ENCODE results near the gene SLC12A1. TPM values are rescaled to one million over a fixed set of nuclear protein-coding genes. Genes with fewer than 3 reads are reported as not detected.

Gene SLC12A1
- total RNA-seq, 1 donor from 2014 or later = not detected

DNA sequence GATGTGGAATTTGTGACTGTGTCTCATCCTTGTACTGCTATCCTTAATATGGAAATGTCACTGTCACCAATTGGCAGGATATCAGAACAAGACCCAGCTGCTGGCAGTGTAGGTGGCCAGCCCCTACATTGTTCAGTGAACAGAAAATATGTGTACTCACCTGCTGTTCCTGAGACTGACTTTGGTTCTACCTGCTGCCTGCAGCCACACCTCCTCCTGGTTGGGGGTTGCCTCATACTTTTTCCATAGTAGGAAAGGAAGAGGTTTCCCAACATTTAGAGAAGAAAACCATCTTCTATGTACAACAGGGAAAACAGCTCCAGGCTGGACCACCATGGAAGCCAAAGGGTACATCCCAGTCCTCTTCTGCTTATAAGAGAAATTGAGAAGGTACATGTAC, 35.9 kb downstream of the SLC12A1 start:
- no peak for DNase-seq (ENCODE audit: extremely low read depth, low read depth, low spot score)

DNA sequence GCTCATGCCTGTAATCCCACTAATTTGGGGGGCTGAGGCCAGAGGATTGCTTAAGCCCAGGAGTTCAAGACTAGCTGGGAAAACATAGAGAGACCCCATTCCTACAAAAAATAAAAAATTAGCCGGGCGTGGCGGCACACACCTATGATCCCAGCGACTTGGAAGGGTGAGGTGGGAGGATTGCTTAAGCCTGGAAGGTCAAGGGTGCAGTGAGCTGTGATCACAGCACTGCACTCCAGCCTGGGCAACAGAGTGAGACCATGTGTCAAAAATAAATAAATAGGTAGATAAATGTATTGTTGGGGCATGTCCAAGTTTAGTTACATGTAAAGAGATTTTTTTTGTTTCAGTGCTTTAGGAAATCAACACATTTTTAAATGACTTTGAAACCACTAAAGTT, 36.4 kb downstream of the SLC12A1 start:
- no peak for DNase-seq (ENCODE audit: extremely low read depth, low read depth, low spot score)

DNA sequence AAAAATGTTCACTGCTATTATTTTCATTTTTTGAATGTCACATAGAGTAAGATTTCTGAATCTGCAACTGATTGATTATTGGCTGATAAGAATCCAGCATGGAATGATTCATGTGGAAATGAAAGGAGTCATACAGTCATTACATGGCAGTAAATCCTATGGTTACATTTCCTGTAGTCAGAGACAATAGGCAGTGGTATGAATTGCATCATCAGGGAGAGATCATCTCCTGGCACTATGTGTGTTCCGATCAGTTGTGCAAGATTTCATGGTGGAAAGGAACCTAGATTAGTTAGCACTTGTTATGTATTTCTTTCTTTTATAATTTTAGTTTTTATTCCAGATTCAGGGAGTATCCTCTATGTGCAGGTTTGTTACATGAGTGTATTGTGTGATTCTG, 38.8 kb downstream of the SLC12A1 start:
- DNase-seq (ENCODE audit: extremely low read depth, low read depth, low spot score) = no peak

DNA sequence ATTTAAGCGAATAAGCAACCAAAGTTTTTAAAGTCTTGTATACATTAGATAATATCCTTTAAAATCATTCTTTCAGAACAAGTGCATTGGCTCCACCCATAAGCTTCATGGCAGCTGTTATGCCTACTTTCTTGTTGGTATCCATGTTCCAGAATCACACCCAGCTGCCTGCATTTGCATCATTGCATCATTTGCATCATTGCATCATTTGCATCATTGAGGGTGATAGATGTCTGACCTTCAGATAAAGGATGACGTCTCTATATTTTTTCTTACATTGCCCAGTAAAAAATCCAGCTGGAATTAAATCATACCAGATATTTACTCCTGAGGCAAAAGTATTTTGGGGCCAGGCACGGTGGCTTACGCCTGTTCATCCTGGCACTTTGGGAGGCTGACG, 42.3 kb downstream of the SLC12A1 start:
- DNase-seq (ENCODE audit: extremely low read depth, low read depth, low spot score) = no peak

DNA sequence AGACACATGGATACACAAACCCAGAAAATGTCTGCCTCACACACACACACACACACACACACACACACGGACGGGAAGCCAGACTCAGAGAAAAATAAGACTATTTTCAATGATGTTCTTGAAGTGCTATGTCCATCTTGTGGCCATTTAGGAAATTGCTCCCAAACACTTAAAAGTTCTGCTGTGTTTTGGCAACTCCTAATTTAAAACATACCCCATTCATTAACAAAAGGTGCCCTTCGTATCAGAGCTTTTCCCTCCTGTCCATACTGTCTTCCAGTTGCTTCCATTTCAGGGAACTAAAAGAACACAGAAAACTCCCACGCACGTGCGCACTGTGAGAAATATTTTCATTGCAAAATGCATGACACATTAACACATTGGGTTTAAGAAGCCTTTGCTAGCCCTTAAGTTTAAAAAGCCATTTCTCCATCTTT, 44.6 kb downstream of the SLC12A1 start:
- DNase-seq (ENCODE audit: extremely low read depth, low read depth, low spot score) = peak; percentile 68

DNA sequence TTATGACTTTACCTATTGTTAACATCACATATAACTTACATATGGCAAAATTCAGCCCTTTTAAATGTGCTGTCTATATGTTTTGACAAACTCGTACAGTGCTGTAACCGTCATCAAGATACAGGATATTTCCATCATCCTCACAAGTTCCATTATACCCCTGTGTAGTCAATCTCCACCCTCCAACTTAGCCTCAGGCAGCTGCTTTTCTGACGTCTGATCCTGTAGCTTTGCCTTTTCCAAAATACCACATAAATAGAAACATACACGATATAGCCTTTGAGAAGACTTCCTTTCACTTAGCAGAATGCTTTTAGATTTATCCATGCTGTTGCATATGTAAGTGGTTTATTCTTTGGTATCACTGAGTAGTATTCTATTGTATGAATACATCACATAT, 47.1 kb downstream of the SLC12A1 start:
- no peak for DNase-seq (ENCODE audit: extremely low read depth, low read depth, low spot score)

DNA sequence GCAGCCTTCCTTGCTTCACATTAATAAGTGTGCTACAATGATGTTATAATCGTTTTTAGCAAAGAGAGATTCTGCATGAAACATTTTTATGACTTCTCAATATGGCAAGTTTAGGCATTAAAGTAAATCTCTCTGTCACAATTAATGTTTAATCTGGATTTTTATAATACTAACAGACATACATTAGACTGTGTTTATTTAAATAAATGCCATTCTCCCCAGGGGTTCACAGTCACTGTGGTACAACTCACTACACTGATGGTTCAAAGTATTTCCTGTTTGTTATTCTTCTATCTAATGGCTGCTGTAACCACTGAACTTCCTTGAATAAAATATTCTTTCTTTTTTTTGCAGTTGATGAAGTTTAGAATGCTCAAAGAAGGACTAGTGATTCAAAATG, 59.0 kb downstream of the SLC12A1 start:
- no peak for DNase-seq (ENCODE audit: extremely low read depth, low read depth, low spot score)

DNA sequence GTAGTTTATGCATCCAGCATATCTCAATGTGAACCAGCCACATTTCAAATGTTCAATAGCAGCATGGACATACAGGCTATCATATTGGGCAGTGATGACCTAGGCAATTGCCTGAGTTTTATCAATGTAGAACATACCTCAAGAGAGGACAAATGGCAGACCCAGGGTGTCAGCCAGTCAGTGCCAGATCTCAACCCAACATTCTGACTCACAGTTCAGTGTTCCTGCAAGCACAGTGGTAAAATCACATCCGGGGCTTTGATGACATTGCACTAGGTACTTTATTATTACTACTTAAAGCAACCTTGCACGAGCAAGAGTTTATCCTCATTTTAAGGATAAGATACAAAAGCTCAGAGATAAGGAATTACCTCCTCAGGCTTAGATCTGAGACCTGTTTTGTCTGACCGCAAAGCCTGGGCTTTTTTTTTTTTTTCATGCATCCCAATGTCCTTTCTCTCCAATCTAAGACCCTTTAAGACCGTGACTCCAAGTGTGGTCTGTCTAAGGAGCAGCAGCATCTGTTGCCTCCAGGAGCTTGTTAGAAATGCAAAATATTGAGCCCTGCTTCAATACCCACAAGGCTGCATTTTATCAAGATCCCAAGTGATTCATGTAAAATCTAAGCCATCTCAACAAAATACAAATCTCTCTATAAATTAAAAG, 60.1 kb downstream of the SLC12A1 start:
- no peak for DNase-seq (ENCODE audit: extremely low read depth, low read depth, low spot score)

DNA sequence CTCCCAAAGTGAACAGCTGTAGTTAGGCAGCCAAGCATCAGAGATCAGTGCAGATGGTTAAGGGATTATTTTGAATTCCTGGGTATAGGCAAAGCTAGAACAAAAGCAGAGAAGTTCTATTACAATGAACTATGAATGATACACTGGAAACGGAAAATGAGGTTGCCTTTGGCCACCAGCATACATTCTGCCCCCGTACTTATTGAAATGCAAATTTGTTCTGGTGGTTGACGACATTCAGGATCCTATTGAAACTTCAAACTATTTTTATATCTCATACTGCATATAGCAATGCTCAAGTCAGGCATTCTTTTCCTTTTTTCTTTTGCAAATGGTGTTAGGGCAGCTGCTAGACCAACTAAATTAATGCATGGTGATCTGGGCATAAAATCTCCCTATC, 61.7 kb downstream of the SLC12A1 start:
- DNase-seq (ENCODE audit: extremely low read depth, low read depth, low spot score) = no peak

DNA sequence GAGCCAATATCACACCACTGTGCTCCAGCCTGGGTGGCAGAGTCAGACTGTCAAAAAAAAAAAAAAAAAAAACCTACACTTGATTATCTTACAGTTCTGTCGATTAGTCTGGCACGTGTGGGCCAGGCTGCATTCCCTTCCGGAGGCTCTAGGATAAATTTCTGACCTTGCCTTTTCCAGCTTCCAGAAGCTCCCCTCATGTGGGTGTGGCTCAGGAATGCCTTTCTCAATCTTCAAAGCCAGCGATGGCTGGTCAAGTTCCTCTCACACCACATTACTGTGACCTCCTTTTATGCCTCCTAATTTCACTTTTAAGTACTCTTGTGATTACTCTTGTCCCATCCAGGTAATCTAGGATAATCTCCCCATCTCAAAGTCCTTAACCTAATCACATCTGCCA, 66.9 kb downstream of the SLC12A1 start:
- no peak for DNase-seq (ENCODE audit: extremely low read depth, low read depth, low spot score)

DNA sequence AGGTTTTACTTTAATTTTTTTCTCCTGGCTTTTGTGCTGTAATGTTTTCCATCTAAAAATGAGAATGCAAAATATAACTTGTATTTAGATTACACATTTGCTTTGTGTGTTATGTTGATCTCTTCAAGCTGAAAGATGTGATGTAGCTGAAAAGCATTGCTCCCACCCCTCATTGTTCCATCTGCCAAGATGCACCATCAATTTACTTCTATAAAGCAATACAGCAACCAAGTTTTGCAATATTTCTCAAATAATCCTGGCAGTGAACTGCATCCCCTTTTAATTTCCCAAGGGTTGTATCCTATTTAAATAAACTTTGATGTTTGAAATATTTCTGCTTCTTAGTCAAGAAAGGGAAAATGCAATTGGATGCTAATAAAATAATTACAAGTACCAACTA, 72.6 kb downstream of the SLC12A1 start:
- DNase-seq (ENCODE audit: extremely low read depth, low read depth, low spot score) = no peak

DNA sequence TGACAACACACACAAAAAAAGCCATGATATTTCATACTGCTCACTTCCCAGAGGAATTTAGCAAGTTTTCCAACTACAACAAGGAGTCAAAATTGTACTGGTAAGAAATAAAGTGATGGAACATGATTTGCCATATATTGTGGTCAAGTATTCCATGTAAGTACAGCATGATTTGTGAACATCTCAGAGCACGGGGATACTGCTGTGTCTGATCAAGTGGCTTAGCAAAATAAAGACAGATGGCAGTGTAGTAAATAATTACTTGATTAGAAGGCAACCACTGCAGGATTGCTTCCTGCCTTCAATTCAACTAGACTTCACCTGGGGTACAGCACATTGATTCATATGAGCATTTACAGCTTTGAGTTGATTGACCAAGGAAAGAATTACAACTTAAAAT, 73.5 kb downstream of the SLC12A1 start:
- DNase-seq (ENCODE audit: extremely low read depth, low read depth, low spot score) = no peak

DNA sequence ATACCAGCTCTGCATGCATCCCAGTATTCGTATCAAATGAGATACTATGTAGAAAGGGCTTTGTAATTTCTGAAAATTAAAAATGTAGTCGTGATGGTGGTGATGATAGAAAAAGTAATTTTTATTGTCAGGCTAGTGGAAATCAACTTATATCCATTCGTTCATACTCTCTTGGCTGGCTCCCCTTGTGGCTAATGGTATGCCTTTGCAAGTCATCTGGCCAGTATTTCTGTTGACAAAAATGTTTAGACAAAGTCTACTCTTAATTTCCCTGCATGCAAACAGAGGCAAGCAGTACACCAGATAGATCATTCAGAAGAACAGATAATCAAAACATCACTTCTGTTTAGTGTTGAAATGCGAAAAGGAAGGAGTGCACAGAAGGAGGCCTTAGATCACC, 75.6 kb downstream of the SLC12A1 start:
- no peak for DNase-seq (ENCODE audit: extremely low read depth, low read depth, low spot score)

DNA sequence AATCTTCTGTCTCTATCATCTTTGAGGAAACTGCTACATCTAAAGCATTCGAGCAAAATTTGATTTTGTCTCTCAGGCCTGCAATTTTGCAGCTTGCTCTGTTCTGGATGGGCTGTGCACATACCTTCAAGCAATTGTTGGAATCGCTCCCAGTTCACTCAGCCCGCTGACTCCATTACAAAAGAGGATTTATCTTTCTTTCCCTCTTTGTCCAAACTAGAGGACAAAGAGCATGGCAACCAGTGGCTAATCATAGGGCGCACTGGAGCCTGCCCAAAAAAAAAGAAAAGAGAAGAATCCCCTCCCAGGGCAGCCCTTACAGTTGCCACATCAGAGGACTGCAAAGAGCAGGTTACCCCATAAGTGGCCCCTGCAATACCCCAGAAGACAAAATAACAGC, 76.1 kb downstream of the SLC12A1 start:
- no peak for DNase-seq (ENCODE audit: extremely low read depth, low read depth, low spot score)

DNA sequence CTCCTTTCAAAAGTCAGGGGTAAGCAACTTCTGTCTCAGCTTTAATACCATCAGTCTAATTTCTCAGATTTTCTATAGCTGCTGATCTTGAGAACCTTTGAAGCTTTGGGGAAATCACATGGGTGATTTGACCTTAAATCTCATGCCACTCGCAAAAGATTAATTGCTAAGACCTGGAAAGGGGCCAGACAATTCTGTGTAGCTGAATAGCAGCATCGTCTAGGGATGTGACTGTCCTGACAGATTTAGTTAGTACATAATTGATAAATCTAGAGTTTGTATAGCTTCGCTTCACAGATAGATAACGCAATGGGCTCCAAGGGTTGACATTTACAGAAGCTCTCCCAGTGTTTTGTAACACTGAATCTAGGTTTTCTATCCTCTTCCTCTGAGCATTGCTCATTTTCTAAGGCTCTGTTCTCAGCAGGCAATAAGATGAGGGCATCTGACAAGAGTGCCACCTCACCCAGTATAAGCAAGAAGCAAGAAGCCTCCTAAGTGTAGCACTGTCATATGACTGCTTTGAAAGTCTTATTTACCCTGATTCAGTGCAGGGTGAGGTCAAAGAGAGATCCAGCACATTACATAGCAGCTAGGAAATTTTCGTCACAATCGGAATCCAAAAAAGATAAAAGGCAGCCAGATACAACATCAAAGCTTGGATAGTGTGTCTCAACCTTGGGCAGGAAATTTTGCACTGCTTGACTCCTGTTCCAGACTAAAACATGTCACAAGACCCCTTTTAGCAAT, 77.5 kb downstream of the SLC12A1 start:
- DNase-seq (ENCODE audit: extremely low read depth, low read depth, low spot score) = no peak

DNA sequence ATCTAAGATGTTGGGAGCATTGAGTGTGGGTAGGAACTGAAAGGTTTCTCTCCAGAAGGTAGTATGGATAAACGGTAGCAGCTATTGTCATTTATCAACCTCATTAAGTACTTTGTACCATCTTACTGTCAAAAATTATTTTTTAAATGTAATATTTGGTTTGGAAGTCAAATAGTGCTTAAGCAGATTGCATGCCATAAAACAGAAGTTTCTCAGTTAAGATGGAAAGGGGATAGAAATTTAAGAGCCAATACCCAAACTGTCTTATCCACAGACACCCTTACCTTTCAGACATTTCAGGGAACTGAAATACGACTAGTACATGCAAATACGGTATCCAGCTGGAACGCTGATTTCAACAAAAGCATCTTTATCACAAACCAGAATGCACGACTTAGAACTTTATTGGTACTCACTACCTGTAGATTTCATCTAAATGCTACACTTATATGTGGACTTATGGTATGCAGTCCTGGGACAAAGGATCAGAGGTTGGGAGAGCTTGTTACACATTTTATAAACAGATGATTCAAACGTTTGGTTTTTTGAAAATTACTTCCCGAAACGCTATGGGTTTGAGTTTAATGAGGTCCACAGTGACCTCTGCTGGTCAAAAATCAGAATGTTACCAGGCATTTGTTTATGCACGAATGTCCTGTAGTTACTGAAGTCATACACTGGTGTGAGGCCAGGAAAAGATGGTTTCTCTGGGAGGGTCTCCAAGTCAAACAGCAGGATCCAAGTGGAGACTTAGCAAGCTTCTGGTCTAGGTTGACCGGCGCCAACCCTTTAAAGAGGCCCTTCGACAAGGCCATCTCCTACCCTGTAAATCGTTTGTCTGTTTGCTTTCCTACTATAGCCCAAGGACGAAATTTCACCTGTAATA, 79.5 kb downstream of the SLC12A1 start:
- DNase-seq (ENCODE audit: extremely low read depth, low read depth, low spot score) = peak; percentile 74

DNA sequence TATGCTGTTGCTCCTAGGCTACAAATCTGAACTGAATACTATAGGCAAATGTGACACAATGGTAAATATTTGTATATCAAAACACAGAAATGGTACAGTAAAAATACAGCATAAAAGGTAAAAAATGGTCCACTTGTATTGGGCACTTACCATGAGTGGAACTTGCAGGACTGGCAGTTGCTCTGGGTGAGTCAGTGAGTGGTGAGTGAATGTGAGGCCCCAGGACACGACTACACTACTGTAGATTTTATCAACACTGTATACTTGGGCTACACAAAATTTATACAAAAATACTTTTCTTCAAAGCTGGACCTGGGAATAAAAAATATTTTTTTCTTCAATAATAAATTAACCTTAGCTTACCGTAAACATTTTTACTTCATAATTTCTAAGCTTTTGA, 83.5 kb downstream of the SLC12A1 start:
- no peak for DNase-seq (ENCODE audit: extremely low read depth, low read depth, low spot score)

DNA sequence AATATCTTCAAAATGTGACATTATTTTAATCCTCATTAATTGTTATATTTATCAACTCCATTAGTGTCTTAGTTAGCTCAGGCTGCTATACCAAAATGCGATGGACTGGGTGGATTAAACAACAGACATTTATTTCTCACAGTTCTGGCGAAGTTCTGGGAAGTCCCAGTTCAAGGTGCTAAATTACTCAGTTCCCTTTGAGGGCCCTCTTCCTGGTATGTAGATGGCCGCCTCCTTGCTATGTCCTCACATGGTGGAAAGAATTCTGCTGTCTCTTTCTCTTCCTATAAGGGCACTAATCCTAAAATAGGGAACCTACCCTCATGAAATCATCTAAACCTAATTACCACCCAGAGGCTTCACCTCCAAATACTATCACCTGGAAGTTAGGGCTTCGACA, 86.4 kb downstream of the SLC12A1 start:
- no peak for DNase-seq (ENCODE audit: extremely low read depth, low read depth, low spot score)

DNA sequence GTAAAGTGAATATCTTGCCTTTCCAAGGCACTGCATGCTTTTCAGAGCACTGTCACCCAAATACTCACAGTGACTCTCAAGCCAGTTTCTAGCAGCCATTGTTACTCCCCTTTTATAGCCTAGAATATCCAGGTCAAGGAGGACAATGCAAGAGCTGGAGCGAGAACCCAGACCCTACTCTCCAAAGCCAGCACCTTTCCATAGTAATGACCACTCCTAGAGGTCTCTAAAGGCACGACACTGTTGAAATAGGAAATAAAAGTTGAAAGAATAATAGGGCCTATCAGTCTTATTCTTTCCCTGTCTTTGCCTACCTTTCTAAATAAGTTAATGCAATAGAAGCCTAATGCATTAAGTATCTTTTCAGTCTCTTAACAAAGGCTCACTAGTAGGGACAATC, 91.6 kb downstream of the SLC12A1 start:
- DNase-seq (ENCODE audit: extremely low read depth, low read depth, low spot score) = no peak

DNA sequence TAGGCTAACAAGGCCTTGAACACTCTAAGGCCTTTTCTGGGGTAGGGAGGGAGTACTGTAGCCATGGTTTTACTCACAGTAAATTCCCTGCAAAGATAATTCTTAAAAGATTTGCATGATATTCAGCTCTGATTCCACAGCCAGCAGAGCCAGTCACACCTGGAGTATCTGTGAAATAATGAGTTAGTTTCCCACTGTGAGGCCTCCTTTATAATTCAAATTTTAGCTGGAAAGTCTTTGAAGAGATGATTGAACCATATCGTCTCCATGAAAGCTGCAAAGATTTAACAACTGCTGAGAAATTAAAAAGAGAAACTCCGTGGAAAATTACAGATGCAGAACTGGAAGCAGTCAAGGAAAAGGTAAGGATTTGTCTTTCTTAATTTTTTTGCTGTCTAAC, 92.8 kb downstream of the SLC12A1 start:
- no peak for DNase-seq (ENCODE audit: extremely low read depth, low read depth, low spot score)

DNA sequence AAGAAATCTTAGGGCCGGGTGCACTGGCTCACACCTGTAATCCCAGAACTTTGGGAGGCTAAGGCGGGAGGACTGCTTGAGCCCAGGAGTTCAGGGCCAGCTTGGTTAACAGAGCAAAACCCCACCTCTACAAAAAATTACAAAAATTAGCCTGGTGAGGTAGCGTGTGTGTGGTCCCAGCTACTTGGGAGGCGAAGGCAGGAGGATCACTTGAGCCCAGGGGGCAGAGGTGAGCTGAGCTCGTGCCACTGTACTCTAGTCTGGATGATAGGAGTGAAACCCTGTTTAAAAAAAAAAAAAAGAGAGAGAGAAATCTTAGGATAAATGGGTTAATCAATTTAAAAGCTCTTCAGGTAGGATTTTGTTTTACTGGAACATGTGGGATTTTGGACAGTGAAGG, 93.9 kb downstream of the SLC12A1 start:
- no peak for DNase-seq (ENCODE audit: extremely low read depth, low read depth, low spot score)

DNA sequence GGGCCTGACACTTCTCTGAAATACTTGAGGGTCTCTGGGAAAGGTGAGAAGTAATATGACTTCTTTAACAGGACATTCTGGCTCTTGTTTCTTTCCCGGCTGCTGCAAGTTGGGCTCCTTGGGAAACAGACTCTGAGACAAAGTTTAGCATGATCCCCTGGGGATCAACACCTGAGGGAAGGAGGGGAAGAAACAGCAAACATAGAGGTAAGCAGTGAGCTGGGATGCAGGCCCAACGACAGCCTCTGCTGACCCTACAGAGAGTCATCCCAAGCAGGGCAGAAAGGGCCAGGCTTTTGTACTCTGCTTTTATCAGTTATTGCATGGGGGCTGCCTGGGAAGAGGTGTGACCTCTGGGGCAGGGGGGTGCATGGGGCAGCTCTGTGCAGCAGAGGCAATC, 98.3 kb downstream of the SLC12A1 start:
- DNase-seq (ENCODE audit: extremely low read depth, low read depth, low spot score) = no peak
